SK-N-MC (cell line): ENCODE results near the gene ABLIM2.

Source experiments
- EZH2 ChIP-seq: fragments of 200-600 bp; sonication (generic); IDR thresholded peaks from one replicate; pipeline ENCODE4 v1.6.1; 2017; ENCODE audit warnings: antibody characterized with exemption
- POLR2AphosphoS5 ChIP-seq: IDR thresholded peaks from 2 replicates; pipeline ENCODE4 v1.6.1; 2012; ENCODE audit warnings: mild to moderate bottlenecking, low read depth, low read length, borderline replicate concordance

GRCh38 chr4:8126523-8126922 lies 32.1 kb downstream of the ABLIM2 start:
- no peak for TF ChIP-seq POLR2AphosphoS5
- no peak for TF ChIP-seq EZH2
